Activated naive CD4-positive, alpha-beta T cell treated with Interleukin-2 at 50 U/mL for 16 hours (primary cell): ENCODE results near the gene LACTB.
A peak's percentile ranks its signal among the peaks of the same experiment; 100 is the strongest.

Experiments
- DNase-seq: peaks from one replicate; pipeline ENCODE4 v3.0.0-alpha.2; 2020

The LACTB gene

DNA sequence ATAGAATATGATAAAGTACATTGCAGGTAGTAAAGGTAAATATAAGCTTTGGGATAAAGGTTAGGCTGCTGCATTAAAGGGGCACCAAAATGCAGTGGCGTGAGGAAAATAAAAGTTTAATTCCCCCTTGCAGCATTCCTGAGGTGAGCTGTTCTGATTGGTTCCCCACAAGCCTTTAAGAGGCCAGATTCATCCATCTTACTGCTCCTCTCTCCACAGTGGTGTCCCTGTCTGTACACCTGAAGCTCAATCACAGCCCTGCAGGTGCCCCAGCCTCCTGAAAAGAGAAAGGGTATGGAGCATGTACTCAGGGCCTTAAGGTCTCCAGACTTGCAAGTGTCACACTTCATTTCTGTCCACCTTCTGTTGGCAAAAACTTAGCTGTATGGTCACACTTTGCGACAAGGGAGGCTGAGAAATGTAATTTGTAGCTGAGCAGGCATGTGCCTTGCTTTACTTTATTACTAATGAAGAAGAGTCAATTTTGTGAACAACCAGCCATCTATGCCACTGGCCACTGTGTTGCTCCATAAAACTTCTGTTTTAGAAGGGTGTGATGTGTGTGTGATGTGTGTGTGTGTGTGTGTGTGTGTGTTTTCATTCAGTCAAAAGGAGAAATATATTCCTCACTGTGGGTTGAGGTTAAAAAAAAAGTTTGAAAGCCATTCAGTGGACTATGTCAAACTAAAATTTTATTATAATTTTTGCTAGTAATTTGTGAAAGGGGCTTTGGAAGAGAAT lies 12.8 kb downstream of the LACTB start:
- DNase-seq: no peak

GRCh38 chr15:63135281-63135680 lies 13.6 kb downstream of the LACTB start:
- no peak for DNase-seq

GRCh38 chr15:63135804-63136203 lies 14.1 kb downstream of the LACTB start:
- no peak for DNase-seq

GRCh38 chr15:63136742-63137141 lies 15.1 kb downstream of the LACTB start:
- no peak for DNase-seq

DNA sequence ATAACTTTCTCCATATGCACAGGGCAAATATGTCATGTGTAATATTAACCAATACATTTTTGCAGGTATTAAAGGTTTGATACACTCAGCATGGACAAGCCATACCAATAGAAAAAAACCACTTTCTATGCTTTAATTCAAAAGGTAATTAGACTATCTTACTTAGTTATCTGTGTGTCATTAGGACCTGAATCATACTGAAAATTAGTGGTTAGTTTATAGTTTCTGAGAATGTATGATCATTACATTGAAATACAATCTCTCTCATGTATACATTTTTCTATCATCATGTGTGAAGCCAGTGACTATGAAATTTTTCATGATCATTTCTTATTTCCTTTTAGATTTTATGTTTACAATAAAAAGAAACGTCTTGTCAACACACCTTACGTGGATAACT lies 19.3 kb downstream of the LACTB start:
- DNase-seq: no peak

DNA sequence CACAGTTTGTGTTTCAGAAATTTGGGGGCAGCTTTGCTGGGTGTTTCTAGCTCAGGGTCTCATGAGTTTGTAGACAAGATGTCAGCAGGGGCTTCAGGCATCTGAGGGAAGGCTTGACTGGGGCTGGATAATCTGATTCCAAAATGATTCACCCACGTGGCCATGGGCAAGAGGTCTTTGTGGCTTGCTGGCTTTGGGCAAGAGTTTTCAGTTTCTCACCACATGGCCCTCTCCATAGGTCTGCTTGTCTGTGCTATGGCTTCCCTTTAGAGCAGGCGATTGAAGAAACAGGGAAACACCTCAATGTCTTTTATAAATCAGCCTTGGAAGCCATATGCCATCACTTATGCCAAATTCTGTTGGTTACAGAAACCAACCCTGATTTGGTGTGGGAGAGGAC lies 23.8 kb downstream of the LACTB start:
- no peak for DNase-seq

DNA sequence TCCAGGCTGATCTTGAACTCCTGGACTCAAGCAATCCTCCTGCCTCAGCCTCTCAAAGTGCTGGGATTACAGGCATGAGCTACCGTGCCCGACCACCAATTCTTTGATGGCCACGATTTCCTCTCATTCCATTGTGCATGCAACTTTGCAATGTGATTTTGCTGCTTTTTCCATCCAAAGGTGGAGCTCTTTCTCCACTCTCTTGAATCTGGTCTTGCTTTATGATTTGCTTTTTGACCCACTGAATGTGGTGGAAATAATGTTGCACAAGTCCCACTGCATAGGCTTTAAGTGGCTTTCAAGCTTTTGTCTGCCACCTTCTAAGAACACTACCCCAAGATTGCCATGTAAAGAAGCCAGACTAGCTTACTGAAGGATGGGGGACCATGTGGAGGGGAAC lies 25.0 kb downstream of the LACTB start:
- no peak for DNase-seq

GRCh38 chr15:63151665-63152064 lies 30.0 kb downstream of the LACTB start:
- no peak for DNase-seq

DNA sequence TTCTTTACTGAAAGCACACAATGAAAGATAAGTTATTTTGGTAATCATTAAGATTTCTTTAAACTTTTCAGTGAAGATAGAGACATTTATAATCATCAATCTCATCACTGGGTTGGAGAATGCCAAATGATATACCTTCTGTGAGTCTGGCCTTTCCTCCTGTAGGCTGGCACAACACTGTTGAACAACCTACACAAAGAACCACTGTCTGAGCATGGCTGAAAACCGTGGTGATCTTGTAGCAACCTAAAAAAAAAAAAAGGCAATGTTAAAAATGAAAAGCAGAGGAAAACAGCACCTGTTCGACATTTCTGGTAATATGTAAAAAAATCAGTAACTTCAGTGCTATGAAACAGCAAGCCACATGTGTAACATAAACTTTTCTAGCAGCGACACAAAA lies 33.8 kb downstream of the LACTB start:
- no peak for DNase-seq

DNA sequence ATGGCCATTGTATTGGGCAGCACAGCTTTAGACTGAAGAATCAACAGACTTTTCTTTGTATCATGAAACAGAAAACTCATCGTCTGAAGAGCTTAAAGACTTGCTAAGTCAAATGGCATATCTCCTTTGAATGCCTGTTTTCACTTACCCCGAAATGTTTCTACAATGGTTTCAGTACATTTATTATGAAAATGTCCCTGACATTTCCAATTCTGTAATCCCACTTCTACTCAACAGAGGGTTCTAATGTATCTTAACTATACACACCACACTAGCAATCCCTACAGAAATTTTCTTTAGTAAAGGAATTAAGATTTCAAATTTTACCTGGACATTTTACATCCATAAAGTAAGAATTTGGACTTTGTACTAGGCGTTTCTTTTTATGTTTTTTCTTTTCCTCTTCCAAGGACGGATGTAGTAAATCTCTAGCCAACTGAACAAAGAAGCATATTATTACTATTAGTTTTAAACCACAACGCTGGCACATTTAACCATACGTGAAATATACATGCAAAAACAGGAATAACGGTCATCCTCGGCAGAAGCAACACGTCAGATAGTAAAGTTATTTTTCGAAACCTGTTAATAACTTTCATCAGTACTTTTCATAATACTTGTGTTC lies 34.5 kb downstream of the LACTB start:
- DNase-seq: no peak

DNA sequence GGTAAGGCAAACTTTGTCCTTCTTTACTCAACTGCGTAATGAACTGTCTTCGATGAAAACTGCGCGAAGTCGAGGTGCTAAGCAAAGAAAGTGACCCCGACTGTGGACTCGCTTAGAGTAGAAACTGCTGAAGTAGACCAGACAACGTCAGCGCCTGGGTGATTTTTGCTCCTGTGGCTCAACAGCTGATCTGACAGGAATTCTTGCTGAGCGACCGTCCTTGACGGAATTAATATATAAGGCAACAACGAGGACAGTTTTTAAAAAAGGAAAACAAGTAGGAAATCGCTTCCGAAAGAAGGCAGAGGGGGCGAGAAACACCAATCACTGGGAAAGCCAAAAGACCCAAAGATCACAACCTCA lies 35.1 kb downstream of the LACTB start:
- peak; percentile 19 for DNase-seq

GRCh38 chr15:63157118-63157843 lies 35.6 kb downstream of the LACTB start, which contains the start of gene RPS27L:
RPS27L (minus strand) TSS chr15:63157477; CDS start chr15:63157405, 72 bp downstream.
- DNase-seq: peak; percentile 90

GRCh38 chr15:63157891-63158431 lies 36.3 kb downstream of the LACTB start:
- DNase-seq: peak; percentile 25

DNA sequence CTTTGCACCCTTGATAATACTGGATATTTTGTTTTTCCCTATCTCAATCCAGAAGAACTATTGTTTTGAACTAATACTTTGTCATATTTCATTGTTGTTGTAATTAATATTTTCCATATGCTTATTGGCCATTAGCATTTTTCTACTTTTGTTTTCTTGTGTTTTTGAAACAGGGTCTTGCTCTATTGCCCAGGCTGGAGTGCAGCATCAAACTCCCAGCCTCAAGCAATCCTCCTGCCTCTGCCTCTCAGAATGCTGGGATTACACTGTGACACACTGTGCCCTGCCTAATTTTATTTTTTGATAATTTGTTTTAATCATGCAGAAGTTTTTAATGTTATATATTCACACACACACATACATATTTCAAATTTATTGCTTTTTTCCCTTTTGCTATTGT lies 39.0 kb downstream of the LACTB start:
- no peak for DNase-seq

DNA sequence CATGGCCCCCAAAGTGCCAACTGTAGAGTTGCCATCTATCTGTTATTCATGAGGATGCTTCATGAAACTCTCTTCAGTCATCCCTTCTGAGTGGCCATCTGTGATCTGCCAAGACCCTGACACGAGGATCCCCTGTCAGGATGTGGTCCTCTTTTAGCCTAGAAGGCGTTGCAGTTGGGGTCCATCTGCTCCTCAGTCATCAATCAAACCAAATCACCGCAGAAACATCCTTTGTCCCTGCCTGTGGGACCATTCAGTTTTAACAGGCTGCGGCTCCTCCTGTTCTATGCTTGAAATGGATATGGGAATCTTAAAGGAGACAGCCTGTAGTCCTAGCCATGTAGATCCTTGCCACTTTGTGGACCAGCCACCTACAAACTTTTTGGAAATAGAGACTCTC lies 41.6 kb downstream of the LACTB start:
- no peak for DNase-seq

DNA sequence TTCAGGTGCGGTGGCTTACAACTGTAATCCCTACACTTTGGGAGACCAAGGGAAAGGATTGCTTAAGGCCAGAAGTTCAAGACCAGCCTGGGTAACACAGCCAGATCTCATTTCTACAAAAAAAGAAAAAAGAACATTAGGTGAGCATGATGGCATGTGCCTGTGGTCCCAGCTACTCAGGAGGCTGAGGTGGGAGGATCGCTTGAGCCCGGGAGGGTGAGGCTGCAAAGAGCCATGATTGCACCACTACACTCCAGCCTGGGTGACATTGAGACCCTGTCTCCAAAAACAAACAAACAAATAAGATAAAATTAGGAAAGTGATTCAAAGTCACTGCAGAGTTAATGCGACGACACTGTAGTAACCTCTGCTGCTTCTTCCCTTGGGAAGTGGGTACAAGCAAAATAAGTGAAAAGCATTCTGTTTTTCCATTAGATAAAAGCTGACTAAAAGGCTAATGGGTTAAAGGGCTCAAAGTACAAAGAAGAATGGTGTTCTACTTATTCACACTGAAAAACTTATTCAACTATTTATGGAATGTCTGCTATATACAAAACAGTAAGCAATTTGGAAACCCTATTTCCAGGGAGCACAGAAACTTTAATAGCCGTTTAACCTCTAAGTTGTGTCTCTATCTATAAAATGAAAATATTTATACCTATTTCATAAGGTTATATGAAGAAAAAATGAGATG lies 43.7 kb downstream of the LACTB start:
- no peak for DNase-seq

DNA sequence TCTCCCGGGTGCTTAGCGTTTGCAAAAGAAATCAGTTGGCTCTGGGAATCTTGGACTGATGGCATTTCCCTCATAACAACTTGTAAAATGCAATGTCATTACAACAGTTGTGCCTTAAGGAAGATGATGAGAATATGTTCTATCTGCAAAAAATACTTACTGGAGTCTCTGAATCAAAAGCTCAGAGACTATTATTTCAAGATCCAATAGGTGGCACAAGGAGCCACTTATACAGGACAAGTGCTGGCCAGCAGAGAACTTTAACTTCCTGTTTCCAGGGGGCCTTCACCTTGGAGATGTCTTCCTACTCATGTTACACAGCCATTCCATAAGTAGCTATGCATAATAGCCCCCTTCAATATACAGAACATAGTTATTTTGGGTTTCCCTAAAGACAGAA lies 44.6 kb downstream of the LACTB start:
- no peak for DNase-seq

GRCh38 chr15:63169788-63170187 lies 48.1 kb downstream of the LACTB start:
- no peak for DNase-seq

- DNase-seq: no peak
These were observed 50.7 kb downstream of the LACTB start for GRCh38 chr15:63172376-63172775.

- no peak for DNase-seq
These were observed 51.3 kb downstream of the LACTB start for GRCh38 chr15:63172851-63173451.

- no peak for DNase-seq
These were observed 54.6 kb downstream of the LACTB start for GRCh38 chr15:63176302-63176701.

DNA sequence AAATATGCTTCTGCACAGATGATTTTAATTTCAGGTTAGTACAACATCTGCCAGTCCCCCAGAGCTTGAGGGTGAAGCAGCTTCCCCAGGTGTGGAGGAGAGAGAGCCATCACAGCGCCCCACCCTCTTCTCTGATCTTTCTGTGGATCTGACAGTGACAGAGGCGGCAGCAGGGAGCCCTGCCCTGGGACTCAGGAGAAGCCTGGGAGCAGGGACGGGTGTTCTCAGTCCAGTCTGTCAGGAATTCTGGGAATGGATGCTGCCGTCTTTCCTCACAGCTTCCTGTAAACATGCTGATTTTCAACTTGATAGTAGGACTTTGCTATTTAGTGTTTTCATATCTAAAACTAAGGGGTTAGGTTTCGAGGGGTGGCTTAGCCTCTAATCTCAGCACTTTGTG lies 56.4 kb downstream of the LACTB start:
- no peak for DNase-seq

- DNase-seq: no peak
These were observed 59.1 kb downstream of the LACTB start for GRCh38 chr15:63180746-63181145.
